Neuronal stem cell (in vitro differentiated cells): Measurements from ENCODE around the gene NEDD1.

ENCODE experiments used
- DNase-seq: peaks from one replicate; pipeline ENCODE4 v3.0.0-alpha.2; 2013; ENCODE audit warnings: low spot score
- H2AFZ ChIP-seq: one replicate; pipeline ENCODE4 v1.6.1; 2013; ENCODE audit warnings: mild to moderate bottlenecking, low read length, inconsistent platforms
- H2AK5ac ChIP-seq: 2 replicates; pipeline ENCODE4 v1.6.1; 2013; ENCODE audit warnings: low read depth, mild to moderate bottlenecking, inconsistent platforms, low read length, moderate library complexity, mixed read lengths
- H2BK120ac ChIP-seq: 2 replicates; pipeline ENCODE4 v1.6.1; 2013; ENCODE audit warnings: low read depth, mild to moderate bottlenecking, inconsistent platforms, low read length, moderate library complexity, mixed read lengths
- H2BK12ac ChIP-seq: one replicate; pipeline ENCODE4 v1.6.1; 2013; ENCODE audit warnings: low read length, inconsistent platforms
- H2BK15ac ChIP-seq: 2 replicates; pipeline ENCODE4 v1.6.1; 2013; ENCODE audit warnings: mild to moderate bottlenecking, low read length, inconsistent platforms, mixed read lengths
- H2BK5ac ChIP-seq: one replicate; pipeline ENCODE4 v1.6.1; 2013; ENCODE audit warnings: inconsistent platforms, mild to moderate bottlenecking, low read length, moderate library complexity
- H3K14ac ChIP-seq: one replicate; pipeline ENCODE4 v1.6.1; 2013; ENCODE audit warnings: low read length, inconsistent platforms
- H3K18ac ChIP-seq: 2 replicates; pipeline ENCODE4 v1.6.1; 2013; ENCODE audit warnings: low read length, inconsistent platforms
- H3K23ac ChIP-seq: 2 replicates; pipeline ENCODE4 v1.6.1; 2013; ENCODE audit warnings: low read depth, mild to moderate bottlenecking, mixed read lengths, low read length, inconsistent platforms; ENCODE audit not compliant: poor library complexity
- H3K27ac ChIP-seq: replicated peaks from 3 replicates; pipeline ENCODE4 v1.5.1; 2013; ENCODE audit warnings: low read length, inconsistent platforms
- H3K27me3 ChIP-seq, 3 experiments: 2 replicates each; pipeline ENCODE4 v1.6.1; 2013; ENCODE audit warnings: low read length in 3 of 3, mild to moderate bottlenecking in 2 of 3, inconsistent platforms in 1 of 3, low read depth in 1 of 3, mixed read lengths in 1 of 3, moderate library complexity in 1 of 3; ENCODE audit not compliant: control insufficient read depth in 3 of 3, insufficient read depth in 3 of 3
- H3K36me3 ChIP-seq, 2 donors: replicated peaks in 1 of 2; 2 replicates each; pipeline ENCODE4 v1.6.1; 2013; ENCODE audit warnings: low read length in 2 of 2; ENCODE audit not compliant: control insufficient read depth in 2 of 2, insufficient read depth in 2 of 2
- H3K4ac ChIP-seq: 2 replicates; pipeline ENCODE4 v1.6.1; 2013; ENCODE audit warnings: inconsistent platforms, mild to moderate bottlenecking, low read length, moderate library complexity
- H3K4me1 ChIP-seq, 2 donors: 1 replicate in 1 of 2; 2 replicates in 1 of 2; pipeline ENCODE4 v1.6.1; 2013; ENCODE audit warnings: low read length in 2 of 2, low read depth in 1 of 2; ENCODE audit not compliant: control insufficient read depth in 2 of 2, insufficient read depth in 1 of 2
- H3K4me2 ChIP-seq: one replicate; pipeline ENCODE4 v1.6.1; 2013; ENCODE audit warnings: mild to moderate bottlenecking, low read length, inconsistent platforms; ENCODE audit not compliant: insufficient read depth, poor library complexity, severe bottlenecking
- H3K4me3 ChIP-seq, 2 donors: 2 replicates each; pipeline ENCODE4 v1.5.1; 2013; ENCODE audit warnings: low read length in 2 of 2, mild to moderate bottlenecking in 2 of 2, inconsistent platforms in 1 of 2, moderate library complexity in 1 of 2
- H3K79me1 ChIP-seq: one replicate; pipeline ENCODE4 v1.6.1; 2013; ENCODE audit warnings: low read depth, mild to moderate bottlenecking, inconsistent platforms, low read length, moderate library complexity
- H3K9ac ChIP-seq: one replicate; pipeline ENCODE4 v1.6.1; 2013; ENCODE audit warnings: mild to moderate bottlenecking, low read depth, low read length, inconsistent platforms; ENCODE audit not compliant: poor library complexity
- H3K9me3 ChIP-seq, 2 donors: replicated peaks in 1 of 2; 2 replicates each; pipeline versions ENCODE3 to v1.6.1; 2013; ENCODE audit warnings: low read length in 2 of 2, mild to moderate bottlenecking in 2 of 2, inconsistent platforms in 1 of 2, low read depth in 1 of 2, mixed read lengths in 1 of 2, moderate library complexity in 1 of 2; ENCODE audit not compliant: control insufficient read depth in 2 of 2, insufficient read depth in 1 of 2
- H4K8ac ChIP-seq: one replicate; pipeline ENCODE4 v1.6.1; 2013; ENCODE audit warnings: low read depth, mild to moderate bottlenecking, inconsistent platforms, low read length, moderate library complexity
- H4K91ac ChIP-seq: one replicate; pipeline ENCODE4 v1.6.1; 2013; ENCODE audit warnings: low read length, low read depth, mild to moderate bottlenecking, inconsistent platforms; ENCODE audit not compliant: poor library complexity
- WGBS, 2 donors: extraction: QIAGEN DNeasy Blood & Tissue Kit; methylation state at CpG; one replicate each; pipeline ENCODE4 v1.1.7; 2013; ENCODE audit warnings: missing lambda C conversion rate in 2 of 2, mixed read lengths in 1 of 2; ENCODE audit not compliant: insufficient read length in 2 of 2, insufficient replicate concordance in 1 of 2; ENCODE audit errors: extremely low coverage in 2 of 2; 5-methylcytosine and 5-hydroxymethylcytosine counted together

The NEDD1 gene

GRCh38 chr12:96880220-96880619 is 26.8 kb upstream of the NEDD1 start:
- no peak overlapping the region for H2BK15ac ChIP-seq
- H3K4me2 ChIP-seq: no peak overlapping the region
- H2BK12ac ChIP-seq: no peak overlapping the region
- no peak overlapping the region for H3K4me3 ChIP-seq
- H3K23ac ChIP-seq: no peak overlapping the region
- H3K27ac ChIP-seq: no peak overlapping the region
- no peak overlapping the region for H2AFZ ChIP-seq
- H3K4me1 ChIP-seq: peaks cover 0 to 3% of the 10 kb centered on the region in 2 donors
- H4K8ac ChIP-seq: no peak overlapping the region
- no peak overlapping the region for H2BK5ac ChIP-seq
- no peak overlapping the region for H2AK5ac ChIP-seq
- no peak overlapping the region for H3K9ac ChIP-seq
- H3K14ac ChIP-seq: no peak overlapping the region
- H3K36me3 ChIP-seq: no peaks in the 10 kb centered on the region
- no CpG with 5 or more reads among the region's 3 CpGs for WGBS, 2 donors
- no peaks in the 10 kb centered on the region for H3K79me1 ChIP-seq
- H3K4ac ChIP-seq: no peak overlapping the region
- H3K27me3 ChIP-seq: no peaks in the 10 kb centered on the region
- DNase-seq: no peak
- H3K9me3 ChIP-seq: no peaks in the 10 kb centered on the region
- no peak overlapping the region for H3K18ac ChIP-seq
- H2BK120ac ChIP-seq: no peak overlapping the region
- no peak overlapping the region for H4K91ac ChIP-seq

- H3K23ac ChIP-seq: no peak overlapping the region
- H3K9me3 ChIP-seq: no peaks in the 10 kb centered on the region
- no peak overlapping the region for H2AFZ ChIP-seq
- H2BK120ac ChIP-seq: no peak overlapping the region
- H3K4me2 ChIP-seq: no peak overlapping the region
- H4K91ac ChIP-seq: no peak overlapping the region
- H2BK5ac ChIP-seq: no peak overlapping the region
- no peak overlapping the region for H3K9ac ChIP-seq
- H3K4me3 ChIP-seq: no peak overlapping the region
- no peaks in the 10 kb centered on the region for H3K36me3 ChIP-seq
- H3K14ac ChIP-seq: no peak overlapping the region
- H3K27ac ChIP-seq: no peak overlapping the region
- H3K4me1 ChIP-seq: peaks cover 0 to 1% of the 10 kb centered on the region in 2 donors
- H2BK15ac ChIP-seq: no peak overlapping the region
- no peak for DNase-seq
- no peak overlapping the region for H4K8ac ChIP-seq
- no peak overlapping the region for H2AK5ac ChIP-seq
- no peak overlapping the region for H3K4ac ChIP-seq
- no peak overlapping the region for H3K18ac ChIP-seq
- H3K79me1 ChIP-seq: no peaks in the 10 kb centered on the region
- no peak overlapping the region for H2BK12ac ChIP-seq
- H3K27me3 ChIP-seq: no peaks in the 10 kb centered on the region
Observed at GRCh38 chr12:96881608-96882007, 25.4 kb upstream of the NEDD1 start.

- Histone ChIP-seq H2BK12ac (no peak overlapping the region), H2AK5ac (no peak overlapping the region), H3K23ac (no peak overlapping the region), H3K27me3 (no peaks in the 10 kb centered on the region), H2BK120ac (no peak overlapping the region), H3K4ac (no peak overlapping the region), H2BK15ac (no peak overlapping the region), H3K9ac (no peak overlapping the region), H3K14ac (no peak overlapping the region), H3K4me1 (peaks cover 0 to 4% of the 10 kb centered on the region in 2 donors), H4K91ac (no peak overlapping the region), H2AFZ (no peak overlapping the region), H3K4me2 (no peak overlapping the region), H3K18ac (no peak overlapping the region), H3K27ac (no peak overlapping the region), H4K8ac (no peak overlapping the region), H3K4me3 (no peak overlapping the region), H3K9me3 (no peaks in the 10 kb centered on the region), H3K36me3 (no peaks in the 10 kb centered on the region), H3K79me1 (no peaks in the 10 kb centered on the region), H2BK5ac (no peak overlapping the region)
- no peak for DNase-seq
- no CpG with 5 or more reads among the region's 2 CpGs for WGBS, 2 donors
Observed at GRCh38 chr12:96882862-96883261, 24.2 kb upstream of the NEDD1 start.

GRCh38 chr12:96883571-96883970 is 23.5 kb upstream of the NEDD1 start:
- H3K27ac ChIP-seq: no peak overlapping the region
- no peak overlapping the region for H2BK5ac ChIP-seq
- no peak for DNase-seq
- H2AFZ ChIP-seq: no peak overlapping the region
- no peak overlapping the region for H2BK12ac ChIP-seq
- H3K18ac ChIP-seq: no peak overlapping the region
- H3K9ac ChIP-seq: no peak overlapping the region
- H4K8ac ChIP-seq: no peak overlapping the region
- no peak overlapping the region for H2AK5ac ChIP-seq
- no peaks in the 10 kb centered on the region for H3K9me3 ChIP-seq
- no peak overlapping the region for H3K4ac ChIP-seq
- H3K4me3 ChIP-seq: no peak overlapping the region
- H3K23ac ChIP-seq: no peak overlapping the region
- H2BK120ac ChIP-seq: no peak overlapping the region
- no peaks in the 10 kb centered on the region for H3K36me3 ChIP-seq
- no peak overlapping the region for H2BK15ac ChIP-seq
- H3K4me2 ChIP-seq: no peak overlapping the region
- H3K4me1 ChIP-seq: peaks cover 0 to 4% of the 10 kb centered on the region in 2 donors
- no CpG with 5 or more reads among the region's 4 CpGs for WGBS, 2 donors
- no peak overlapping the region for H3K14ac ChIP-seq
- H3K79me1 ChIP-seq: no peaks in the 10 kb centered on the region
- H3K27me3 ChIP-seq: no peaks in the 10 kb centered on the region
- H4K91ac ChIP-seq: no peak overlapping the region
